IPS DF 4.7 (cell line): ENCODE results near the gene RBM28.

ENCODE experiments used
- DNase-seq: peaks from one replicate; pipeline ENCODE4 v3.0.0-alpha.2; 2013; ENCODE audit warnings: low spot score; ENCODE audit errors: extremely low read depth

Gene RBM28

GRCh38 chr7:128373606-128374005 is 29.9 kb upstream of the RBM28 start:
- DNase-seq: no peak

GRCh38 chr7:128370491-128370890 is 26.8 kb upstream of the RBM28 start:
- DNase-seq: no peak

- no peak for DNase-seq
These were observed 23.3 kb upstream of the RBM28 start for GRCh38 chr7:128366986-128367385.

GRCh38 chr7:128366300-128366699 is 22.6 kb upstream of the RBM28 start:
- no peak for DNase-seq

GRCh38 chr7:128365432-128365831 is 21.7 kb upstream of the RBM28 start:
- no peak for DNase-seq

GRCh38 chr7:128364166-128364870 is 20.6 kb upstream of the RBM28 start:
- no peak for DNase-seq

- DNase-seq: no peak
These were observed 19.6 kb upstream of the RBM28 start for GRCh38 chr7:128363261-128363721.

- DNase-seq: no peak
These were observed 19.0 kb upstream of the RBM28 start for GRCh38 chr7:128362670-128363069.

GRCh38 chr7:128361411-128362379 is 18.0 kb upstream of the RBM28 start, which contains the start of gene PRRT4:
PRRT4 (minus strand) TSS chr7:128361690.
- no peak for DNase-seq

- DNase-seq: no peak
These were observed 16.6 kb upstream of the RBM28 start for GRCh38 chr7:128360359-128360678.

- no peak for DNase-seq
These were observed 16.2 kb upstream of the RBM28 start for GRCh38 chr7:128359939-128360338.

- DNase-seq: no peak
These were observed 15.6 kb upstream of the RBM28 start for GRCh38 chr7:128359336-128359735.

- DNase-seq: no peak
These were observed 14.5 kb upstream of the RBM28 start for GRCh38 chr7:128358233-128358632.

- DNase-seq: no peak
These were observed 13.5 kb upstream of the RBM28 start for GRCh38 chr7:128357217-128357613.

- DNase-seq: no peak
These were observed 13.0 kb upstream of the RBM28 start for GRCh38 chr7:128356546-128357216.

GRCh38 chr7:128353610-128354009 is 9.9 kb upstream of the RBM28 start:
- DNase-seq: no peak

- DNase-seq: no peak
These were observed 9.5 kb upstream of the RBM28 start for GRCh38 chr7:128353189-128353588.

GRCh38 chr7:128352636-128353035 is 8.9 kb upstream of the RBM28 start:
- no peak for DNase-seq

- DNase-seq: no peak
These were observed 8.4 kb upstream of the RBM28 start for GRCh38 chr7:128352153-128352537.

GRCh38 chr7:128351296-128352152 is 7.8 kb upstream of the RBM28 start:
- DNase-seq: no peak

- no peak for DNase-seq
These were observed 7.1 kb upstream of the RBM28 start for GRCh38 chr7:128350708-128351295.
